Hair follicular keratinocyte (primary cell): ENCODE results near the gene INPP5E. TPM values are rescaled to one million over a fixed set of nuclear protein-coding genes. Genes with fewer than 3 reads are reported as not detected.

ENCODE experiments used
- total RNA-seq: library from RNA; depleted of rRNA; stranded (reverse); fragments of >200 nt; gene quantifications from 2 replicates; pipeline ENCODE4 v1.2.3, GENCODE V29; 2015

Gene INPP5E, protein sequence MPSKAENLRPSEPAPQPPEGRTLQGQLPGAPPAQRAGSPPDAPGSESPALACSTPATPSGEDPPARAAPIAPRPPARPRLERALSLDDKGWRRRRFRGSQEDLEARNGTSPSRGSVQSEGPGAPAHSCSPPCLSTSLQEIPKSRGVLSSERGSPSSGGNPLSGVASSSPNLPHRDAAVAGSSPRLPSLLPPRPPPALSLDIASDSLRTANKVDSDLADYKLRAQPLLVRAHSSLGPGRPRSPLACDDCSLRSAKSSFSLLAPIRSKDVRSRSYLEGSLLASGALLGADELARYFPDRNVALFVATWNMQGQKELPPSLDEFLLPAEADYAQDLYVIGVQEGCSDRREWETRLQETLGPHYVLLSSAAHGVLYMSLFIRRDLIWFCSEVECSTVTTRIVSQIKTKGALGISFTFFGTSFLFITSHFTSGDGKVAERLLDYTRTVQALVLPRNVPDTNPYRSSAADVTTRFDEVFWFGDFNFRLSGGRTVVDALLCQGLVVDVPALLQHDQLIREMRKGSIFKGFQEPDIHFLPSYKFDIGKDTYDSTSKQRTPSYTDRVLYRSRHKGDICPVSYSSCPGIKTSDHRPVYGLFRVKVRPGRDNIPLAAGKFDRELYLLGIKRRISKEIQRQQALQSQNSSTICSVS
- 8.8 and 10.5 TPM in 2 replicates for total RNA-seq

DNA sequence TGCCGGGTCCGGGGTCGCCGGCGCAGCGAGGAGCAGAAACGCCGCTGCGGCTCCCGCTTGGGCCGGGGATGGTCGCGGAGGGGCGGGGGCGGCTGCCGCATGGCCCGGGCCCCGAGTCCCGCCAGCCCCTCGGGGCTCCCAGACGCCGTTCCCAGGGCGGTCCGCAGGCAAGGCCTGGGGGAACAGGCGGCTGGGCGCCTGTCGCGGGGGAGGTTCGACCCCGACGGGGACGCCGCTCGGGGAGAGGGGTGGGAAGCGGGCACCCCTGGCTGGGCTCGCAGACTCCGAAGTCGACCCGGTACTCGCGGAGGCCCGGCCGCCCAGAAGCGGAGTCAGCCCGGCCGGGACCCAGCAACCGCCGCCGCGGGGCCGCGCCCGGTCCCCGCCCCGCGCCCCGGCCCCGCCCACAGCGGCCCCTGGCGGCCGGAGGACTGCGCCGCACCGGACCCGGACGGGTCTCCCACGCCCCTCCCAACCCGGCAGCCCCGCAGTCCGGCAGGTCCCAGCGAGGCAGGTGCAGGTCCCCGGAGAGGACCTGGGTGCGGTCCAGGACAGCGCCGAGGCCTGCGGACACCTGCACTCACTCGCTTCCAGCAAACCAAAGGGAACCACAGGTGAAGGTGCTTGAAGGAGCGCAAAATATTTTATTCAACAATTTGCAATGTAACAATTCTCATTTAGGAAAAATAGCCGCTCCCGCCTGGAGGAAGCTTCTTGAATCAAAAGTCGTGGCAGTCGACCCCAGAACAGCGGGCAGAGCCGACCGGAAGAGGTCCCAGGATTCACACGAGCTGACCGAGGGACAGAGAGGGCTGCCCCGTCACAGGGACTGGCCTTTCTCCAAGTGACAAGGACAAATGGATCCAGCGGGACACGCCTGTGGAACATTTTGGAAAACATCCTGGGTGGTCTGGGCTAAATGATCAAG lies at the start of gene INPP5E:
Gene INPP5E (minus strand): TSS at position 365 of the 928 bp plus-strand sequence. CDS start 426 bp downstream, outside the sequence.

DNA sequence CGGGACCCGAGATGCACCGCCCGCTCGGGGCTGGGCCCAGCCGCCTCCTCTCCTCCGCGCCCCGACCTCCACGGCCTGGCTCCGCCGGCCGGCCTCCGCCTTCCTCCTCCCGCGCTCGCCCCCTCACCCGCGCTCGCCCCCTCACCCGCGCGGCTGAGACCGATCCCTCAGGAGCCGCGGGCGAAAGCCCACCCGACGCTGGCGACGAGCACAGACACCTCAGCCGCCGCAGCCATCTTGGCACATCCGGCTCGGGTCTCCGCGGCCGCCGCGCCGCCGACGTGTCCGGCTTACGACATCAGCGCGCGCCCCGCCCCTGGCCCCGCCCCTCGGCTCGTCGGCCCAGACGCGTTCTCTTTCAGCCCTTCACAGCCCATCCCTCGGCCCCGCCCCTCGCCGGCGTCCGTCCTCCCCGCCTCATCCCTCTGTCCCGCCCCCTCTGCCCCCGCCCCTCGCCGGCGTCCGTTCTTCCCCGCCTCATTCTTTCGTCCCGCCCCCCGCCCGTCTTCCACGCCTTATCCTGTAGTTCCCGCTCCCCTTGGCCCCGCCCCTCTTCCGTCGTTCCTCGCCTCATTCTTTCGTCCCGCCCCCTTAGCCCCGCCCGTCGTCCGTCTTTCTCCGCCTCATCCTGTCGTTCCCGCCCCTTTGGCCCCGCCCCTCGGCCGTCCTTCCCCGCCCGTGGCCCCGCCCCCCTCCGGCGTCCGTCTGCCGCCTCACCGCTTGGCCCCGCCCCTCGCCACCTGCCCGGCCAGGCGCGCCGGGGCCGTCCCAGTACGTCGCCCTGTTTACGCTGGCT lies 43.3 kb upstream of the INPP5E start, which contains the start of gene SEC16A:
Gene SEC16A (minus strand): TSS at position 248 of the 796 bp plus-strand sequence. CDS start 5,425 bp downstream, outside the sequence.

DNA sequence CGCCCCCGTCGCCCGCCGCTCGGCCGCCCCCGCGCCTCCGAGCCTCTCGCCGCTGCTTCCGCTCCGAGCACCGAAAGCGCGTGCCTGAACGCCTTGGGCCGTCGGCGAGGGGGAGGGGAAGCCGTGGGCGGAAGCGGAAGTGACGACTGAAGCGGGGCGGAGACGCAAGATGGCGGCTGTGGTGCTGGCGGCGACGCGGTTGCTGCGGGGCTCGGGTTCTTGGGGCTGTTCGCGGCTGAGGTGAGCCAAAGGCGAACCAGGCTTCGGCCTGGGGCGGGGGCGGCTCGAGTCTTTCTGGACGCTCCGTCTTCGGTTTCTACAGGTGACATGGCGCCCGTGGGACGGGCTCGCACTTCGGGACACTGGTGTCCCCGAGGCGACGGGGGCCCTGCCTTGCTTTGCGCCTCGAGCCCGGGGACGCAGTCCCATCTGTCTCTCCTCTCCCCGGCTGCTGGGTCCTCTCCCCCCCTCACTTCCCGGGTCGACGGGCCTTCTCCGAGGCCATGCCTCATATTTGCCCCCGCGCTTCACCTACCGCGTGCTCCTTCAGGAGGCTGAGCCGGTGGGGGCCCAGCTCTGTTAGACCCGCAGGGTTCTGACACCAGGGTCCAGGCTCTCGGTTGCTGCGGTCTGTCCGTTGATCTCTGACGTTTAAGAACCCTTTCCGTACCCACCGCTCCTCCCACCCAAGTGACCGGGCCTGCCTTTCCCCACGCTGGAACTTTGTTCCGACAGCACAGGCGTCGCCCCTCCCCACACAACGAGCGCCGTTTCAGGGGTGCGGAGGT lies 29.0 kb downstream of the INPP5E start, which contains the start of the genes ENTR1 and PMPCA:
Gene ENTR1 (minus strand): TSS at position 115 of the 788 bp plus-strand sequence. CDS start 217 bp downstream, outside the sequence.
Gene PMPCA (plus strand): TSS at position 159 of the 788 bp plus-strand sequence. CDS start 11 bp downstream, at position 170.

DNA sequence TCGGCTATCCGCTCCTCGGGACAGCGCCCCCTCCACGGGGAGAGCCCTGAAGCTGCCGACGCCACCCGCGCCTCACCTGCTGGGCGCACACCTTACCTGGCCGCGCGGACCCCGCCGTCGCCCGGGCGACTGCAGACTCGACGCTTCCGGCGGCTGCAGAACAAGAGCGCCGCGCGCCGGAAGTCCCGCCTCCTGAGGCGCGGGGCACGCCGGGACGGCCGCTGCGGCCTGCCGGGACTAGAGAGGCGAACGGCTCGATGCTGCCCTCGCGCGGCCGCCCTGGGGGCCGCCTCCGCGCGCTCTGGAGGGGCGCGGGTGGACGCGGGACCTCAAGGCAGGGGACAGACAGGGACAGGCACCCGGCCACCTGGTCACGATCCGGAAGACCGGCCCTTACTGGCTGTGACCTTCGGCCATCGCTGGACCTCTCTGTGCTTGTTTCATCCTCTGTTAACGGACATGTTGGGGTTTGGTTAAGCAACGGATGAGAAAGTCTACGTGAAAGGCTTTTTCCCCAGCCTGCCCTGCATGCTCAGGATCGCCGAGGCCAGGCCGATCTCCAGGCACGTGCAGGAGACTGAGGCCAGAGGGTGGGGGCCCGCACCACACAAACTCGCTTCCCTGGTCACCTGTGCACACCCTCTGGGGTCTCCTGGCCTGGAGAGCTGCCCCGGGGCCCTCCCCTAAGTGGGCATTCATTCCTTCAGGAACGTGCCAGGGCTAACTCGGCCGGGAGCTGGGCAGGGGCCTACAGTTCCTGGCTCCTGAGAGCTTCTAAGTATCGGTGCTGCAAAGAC lies 39.4 kb downstream of the INPP5E start, which contains the start of gene SNAPC4:
Gene SNAPC4 (minus strand): TSS at position 133 of the 797 bp plus-strand sequence. CDS start 1,742 bp downstream, outside the sequence.

Other genes starting within 250 kb of the INPP5E start
- gene LHX3, start 234.7 kb downstream of the INPP5E start, total RNA-seq, result not detected in 2 replicates
- 12.3 and 15.1 TPM in 2 replicates for gene QSOX2, start 194.0 kb downstream of the INPP5E start, total RNA-seq
- not detected in 2 replicates for gene CCDC187, start 135.8 kb downstream of the INPP5E start, total RNA-seq
- 6.9 and 18.3 TPM in 2 replicates for gene GPSM1, start 112.3 kb downstream of the INPP5E start, total RNA-seq
- 25.3 and 30.5 TPM in 2 replicates for gene DNLZ, start 76.1 kb downstream of the INPP5E start, total RNA-seq
- 0.08 and 0.19 TPM in 2 replicates for gene CARD9, start 66.2 kb downstream of the INPP5E start, total RNA-seq
- gene SNAPC4, start 39.7 kb downstream of the INPP5E start, total RNA-seq, result 7.6 and 10.5 TPM in 2 replicates
- 48.7 and 61.1 TPM in 2 replicates for gene ENTR1, start 29.2 kb downstream of the INPP5E start, total RNA-seq
- gene PMPCA, start 29.2 kb downstream of the INPP5E start, total RNA-seq, result 45.6 and 64.0 TPM in 2 replicates
- gene SEC16A, start 43.2 kb upstream of the INPP5E start, total RNA-seq, result 45.4 and 52.5 TPM in 2 replicates
- gene NOTCH1, start 106.2 kb upstream of the INPP5E start, total RNA-seq, result 62.9 and 93.1 TPM in 2 replicates
- gene EGFL7, start 223.1 kb upstream of the INPP5E start, total RNA-seq, result 11.1 and 18.8 TPM in 2 replicates
- gene AGPAT2, start 247.6 kb upstream of the INPP5E start, total RNA-seq, result 52.2 and 74.0 TPM in 2 replicates